ENCODE data around the gene GALNT17.
"Not testable (repeated sequence)": the region's sequence is repeated elsewhere in the genome, so short reads cannot be mapped to it uniquely, and the experiment has no call there.

Gene GALNT17

GRCh38 chr7:71238581-71239295 lies 106.8 kb downstream of the GALNT17 start:
- Histone ChIP-seq H3K4me3 (ENCODE audit: low read length) (no peak overlapping the region), H3K4me1 (ENCODE audit: control insufficient read depth, low read depth, low read length) (peaks cover 24% of the 10 kb centered on the region), H3K9ac (ENCODE audit: low read length) (no peak overlapping the region), H3K36me3 (ENCODE audit: control insufficient read depth, low read depth, low read length) (no peaks in the 10 kb centered on the region), H3K27me3 (ENCODE audit: control insufficient read depth, insufficient read depth, low read length) (no peaks in the 10 kb centered on the region), H3K27ac (ENCODE audit: low read length) (no peak overlapping the region), H3K9me3 (ENCODE audit: control insufficient read depth, low read depth, low read length) (no peaks in the 10 kb centered on the region)

DNA sequence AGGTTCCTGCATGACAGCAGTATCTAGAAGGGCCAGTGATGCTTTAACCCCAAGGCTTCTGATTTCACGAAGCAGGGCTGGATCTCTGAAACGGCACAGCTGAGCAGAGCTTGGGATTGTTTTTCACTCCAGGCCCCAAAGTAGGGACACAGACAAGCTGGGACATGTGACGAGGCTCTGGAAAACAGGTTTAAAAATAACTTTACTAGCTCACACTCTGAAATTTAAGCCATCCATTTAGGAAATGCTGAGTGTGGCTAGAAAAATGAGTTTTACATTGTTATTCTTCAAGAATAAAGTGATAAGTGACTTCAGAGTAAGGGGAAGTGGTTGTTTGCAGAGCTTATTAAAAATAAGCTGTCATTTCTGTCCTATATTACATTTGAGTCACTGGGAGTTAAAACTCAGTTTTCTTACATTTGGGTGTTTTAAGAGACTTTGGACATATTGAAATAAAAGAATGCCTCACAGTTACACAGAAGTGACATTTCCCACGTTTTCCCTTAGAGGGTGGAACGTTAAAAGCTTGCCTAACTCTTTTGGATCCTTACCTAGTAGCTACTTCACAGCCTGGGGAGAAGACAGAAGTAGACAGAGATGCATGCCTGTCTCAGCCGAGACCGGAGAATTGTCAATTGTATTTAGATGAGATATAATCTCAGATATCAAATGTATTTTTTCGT lies 107.8 kb downstream of the GALNT17 start:
- no peaks in the 10 kb centered on the region for H3K27me3 ChIP-seq (ENCODE audit: control insufficient read depth, insufficient read depth, low read length)
- H3K4me3 ChIP-seq (ENCODE audit: low read length): no peak overlapping the region
- peaks cover 24% of the 10 kb centered on the region for H3K4me1 ChIP-seq (ENCODE audit: control insufficient read depth, low read depth, low read length)
- no peaks in the 10 kb centered on the region for H3K36me3 ChIP-seq (ENCODE audit: control insufficient read depth, low read depth, low read length)
- H3K27ac ChIP-seq (ENCODE audit: low read length): no peak overlapping the region
- H3K9me3 ChIP-seq (ENCODE audit: control insufficient read depth, low read depth, low read length): no peaks in the 10 kb centered on the region
- no peak overlapping the region for H3K9ac ChIP-seq (ENCODE audit: low read length)

GRCh38 chr7:71243736-71244410 lies 111.9 kb downstream of the GALNT17 start:
- Histone ChIP-seq H3K27ac (ENCODE audit: low read length) (no peak overlapping the region), H3K27me3 (ENCODE audit: control insufficient read depth, insufficient read depth, low read length) (no peaks in the 10 kb centered on the region), H3K4me3 (ENCODE audit: low read length) (no peak overlapping the region), H3K4me1 (ENCODE audit: control insufficient read depth, low read depth, low read length) (peaks cover 6% of the 10 kb centered on the region), H3K36me3 (ENCODE audit: control insufficient read depth, low read depth, low read length) (no peaks in the 10 kb centered on the region), H3K9ac (ENCODE audit: low read length) (no peak overlapping the region), H3K9me3 (ENCODE audit: control insufficient read depth, low read depth, low read length) (no peaks in the 10 kb centered on the region)

GRCh38 chr7:71245038-71245437 lies 113.1 kb downstream of the GALNT17 start:
- Histone ChIP-seq H3K9me3 (ENCODE audit: control insufficient read depth, low read depth, low read length) (no peaks in the 10 kb centered on the region), H3K27me3 (ENCODE audit: control insufficient read depth, insufficient read depth, low read length) (no peaks in the 10 kb centered on the region), H3K36me3 (ENCODE audit: control insufficient read depth, low read depth, low read length) (no peaks in the 10 kb centered on the region)

GRCh38 chr7:71251706-71252105 lies 119.8 kb downstream of the GALNT17 start:
- Histone ChIP-seq H3K9ac (ENCODE audit: low read length) (no peak overlapping the region), H3K27ac (ENCODE audit: low read length) (no peak overlapping the region), H3K27me3 (ENCODE audit: control insufficient read depth, insufficient read depth, low read length) (no peaks in the 10 kb centered on the region), H3K4me3 (ENCODE audit: low read length) (no peak overlapping the region), H3K9me3 (ENCODE audit: control insufficient read depth, low read depth, low read length) (no peaks in the 10 kb centered on the region), H3K4me1 (ENCODE audit: control insufficient read depth, low read depth, low read length) (peaks cover 31% of the 10 kb centered on the region), H3K36me3 (ENCODE audit: control insufficient read depth, low read depth, low read length) (no peaks in the 10 kb centered on the region)

More at GRCh38 chr7:71245038-71245437, 113.1 kb downstream of the GALNT17 start:
- no peak overlapping the region for H3K4me3 ChIP-seq (ENCODE audit: low read length)
- no peak overlapping the region for H3K9ac ChIP-seq (ENCODE audit: low read length)
- peaks cover 11% of the 10 kb centered on the region for H3K4me1 ChIP-seq (ENCODE audit: control insufficient read depth, low read depth, low read length)
- H3K27ac ChIP-seq (ENCODE audit: low read length): no peak overlapping the region

GRCh38 chr7:71254751-71255150 lies 122.8 kb downstream of the GALNT17 start:
- Histone ChIP-seq H3K36me3 (ENCODE audit: control insufficient read depth, low read depth, low read length) (no peaks in the 10 kb centered on the region), H3K4me3 (ENCODE audit: low read length) (no peak overlapping the region), H3K9ac (ENCODE audit: low read length) (no peak overlapping the region), H3K4me1 (ENCODE audit: control insufficient read depth, low read depth, low read length) (peaks cover 21% of the 10 kb centered on the region), H3K27ac (ENCODE audit: low read length) (no peak overlapping the region), H3K9me3 (ENCODE audit: control insufficient read depth, low read depth, low read length) (no peaks in the 10 kb centered on the region), H3K27me3 (ENCODE audit: control insufficient read depth, insufficient read depth, low read length) (no peaks in the 10 kb centered on the region)

GRCh38 chr7:71255537-71256178 lies 123.7 kb downstream of the GALNT17 start:
- no peaks in the 10 kb centered on the region for H3K36me3 ChIP-seq (ENCODE audit: control insufficient read depth, low read depth, low read length)
- H3K4me1 ChIP-seq (ENCODE audit: control insufficient read depth, low read depth, low read length): peaks cover 21% of the 10 kb centered on the region
- peak overlapping the region; percentile 21 for H3K9ac ChIP-seq (ENCODE audit: low read length)
- H3K4me3 ChIP-seq (ENCODE audit: low read length): peak overlapping the region; percentile 16
- H3K9me3 ChIP-seq (ENCODE audit: control insufficient read depth, low read depth, low read length): no peaks in the 10 kb centered on the region
- H3K27me3 ChIP-seq (ENCODE audit: control insufficient read depth, insufficient read depth, low read length): no peaks in the 10 kb centered on the region
- peak overlapping the region; percentile 25 for H3K27ac ChIP-seq (ENCODE audit: low read length)

- Histone ChIP-seq H3K27ac (ENCODE audit: low read length) (no peak overlapping the region), H3K4me3 (ENCODE audit: low read length) (no peak overlapping the region)
Observed at GRCh38 chr7:71261066-71261465, 129.1 kb downstream of the GALNT17 start.

DNA sequence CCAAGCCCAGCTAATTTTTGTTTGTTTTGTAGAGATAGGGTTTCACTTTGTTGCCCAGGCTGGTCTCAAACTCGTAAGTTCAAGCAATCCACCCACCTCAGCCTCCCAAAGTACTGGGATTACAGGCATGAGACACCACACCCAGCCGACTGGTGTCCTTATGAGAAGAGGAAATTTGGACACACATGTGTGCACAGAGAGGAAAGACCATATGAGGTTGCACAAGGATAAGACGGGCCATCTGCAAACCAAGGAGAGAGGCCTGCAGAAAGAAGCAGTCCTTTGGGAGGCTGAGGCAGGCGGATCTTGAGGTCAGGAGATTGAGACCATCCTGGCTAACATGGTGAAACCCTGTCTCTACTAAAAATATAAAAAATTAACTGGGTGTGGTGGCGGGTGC lies 130.9 kb downstream of the GALNT17 start:
- H3K9me3 ChIP-seq (ENCODE audit: control insufficient read depth, low read depth, low read length); H3K27me3 ChIP-seq (ENCODE audit: control insufficient read depth, insufficient read depth, low read length): not testable (repeated sequence)

More at GRCh38 chr7:71261066-71261465, 129.1 kb downstream of the GALNT17 start:
- Histone ChIP-seq H3K9ac (ENCODE audit: low read length) (no peak overlapping the region), H3K27me3 (ENCODE audit: control insufficient read depth, insufficient read depth, low read length) (no peaks in the 10 kb centered on the region), H3K9me3 (ENCODE audit: control insufficient read depth, low read depth, low read length) (peaks cover 7% of the 10 kb centered on the region), H3K36me3 (ENCODE audit: control insufficient read depth, low read depth, low read length) (no peaks in the 10 kb centered on the region), H3K4me1 (ENCODE audit: control insufficient read depth, low read depth, low read length) (no peaks in the 10 kb centered on the region)

GRCh38 chr7:71264005-71264404 lies 132.1 kb downstream of the GALNT17 start:
- no peak overlapping the region for H3K9ac ChIP-seq (ENCODE audit: low read length)
- no peaks in the 10 kb centered on the region for H3K27me3 ChIP-seq (ENCODE audit: control insufficient read depth, insufficient read depth, low read length)
- H3K27ac ChIP-seq (ENCODE audit: low read length): no peak overlapping the region
- H3K4me3 ChIP-seq (ENCODE audit: low read length): no peak overlapping the region
- peaks cover 18% of the 10 kb centered on the region for H3K4me1 ChIP-seq (ENCODE audit: control insufficient read depth, low read depth, low read length)
- H3K36me3 ChIP-seq (ENCODE audit: control insufficient read depth, low read depth, low read length): no peaks in the 10 kb centered on the region
- peaks cover 7% of the 10 kb centered on the region for H3K9me3 ChIP-seq (ENCODE audit: control insufficient read depth, low read depth, low read length)

More for the DNA sequence above, 130.9 kb downstream of the GALNT17 start:
- H3K9ac ChIP-seq (ENCODE audit: low read length); H3K4me3 ChIP-seq (ENCODE audit: low read length); H3K36me3 ChIP-seq (ENCODE audit: control insufficient read depth, low read depth, low read length); H3K27ac ChIP-seq (ENCODE audit: low read length): not testable (repeated sequence)
- H3K4me1 ChIP-seq (ENCODE audit: control insufficient read depth, low read depth, low read length): peaks cover 14% of the 10 kb centered on the region

- H3K9me3 ChIP-seq (ENCODE audit: control insufficient read depth, low read depth, low read length): peaks cover 7% of the 10 kb centered on the region
- H3K4me3 ChIP-seq (ENCODE audit: low read length): no peak overlapping the region
- H3K9ac ChIP-seq (ENCODE audit: low read length): no peak overlapping the region
- no peaks in the 10 kb centered on the region for H3K36me3 ChIP-seq (ENCODE audit: control insufficient read depth, low read depth, low read length)
- H3K27me3 ChIP-seq (ENCODE audit: control insufficient read depth, insufficient read depth, low read length): no peaks in the 10 kb centered on the region
- no peak overlapping the region for H3K27ac ChIP-seq (ENCODE audit: low read length)
- H3K4me1 ChIP-seq (ENCODE audit: control insufficient read depth, low read depth, low read length): peaks cover 24% of the 10 kb centered on the region
Observed at GRCh38 chr7:71266912-71267311, 135.0 kb downstream of the GALNT17 start.
